Measurements from ENCODE around the gene BMPR1A. TPM values are rescaled to one million over a fixed set of nuclear protein-coding genes. Genes with fewer than 3 reads are reported as not detected.

Gene BMPR1A
- total RNA-seq, 2 experiments from 2014 or later: 8.9 to 11.7 TPM

DNA sequence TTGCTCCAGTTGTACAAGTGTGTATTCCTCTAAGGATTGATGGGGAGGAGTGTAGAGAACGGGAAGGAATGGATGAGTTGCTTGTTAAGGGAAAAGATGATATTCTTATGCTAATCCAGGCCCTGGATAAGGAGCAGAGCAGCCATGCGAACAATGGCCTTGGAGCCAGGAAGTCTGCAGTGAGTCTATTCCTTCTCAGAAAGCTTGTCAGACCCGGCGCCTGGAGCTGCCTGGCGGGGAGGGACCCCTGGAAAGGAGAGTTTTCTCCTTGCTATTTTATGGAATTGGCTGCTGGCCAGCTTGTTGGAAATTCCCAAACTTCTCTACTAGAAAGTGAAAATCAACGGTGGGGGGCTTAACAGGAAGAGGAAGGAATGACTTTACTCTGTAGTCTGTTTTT, 111.9 kb downstream of the BMPR1A start:
- CTCF ChIA-PET: no interaction called here
- no peak overlapping the region for H3K27ac Mint-ChIP-seq
- H3K4me3 Mint-ChIP-seq: no peak overlapping the region
- no peaks in the 10 kb centered on the region for H3K9me3 Mint-ChIP-seq
- no peaks in the 10 kb centered on the region for H3K36me3 Mint-ChIP-seq (ENCODE audit: low read depth)
- H3K4me1 Mint-ChIP-seq: no peaks in the 10 kb centered on the region
- no peaks in the 10 kb centered on the region for H3K27me3 Mint-ChIP-seq
- POLR2A ChIA-PET: no interaction called here
- no peak for DNase-seq

DNA sequence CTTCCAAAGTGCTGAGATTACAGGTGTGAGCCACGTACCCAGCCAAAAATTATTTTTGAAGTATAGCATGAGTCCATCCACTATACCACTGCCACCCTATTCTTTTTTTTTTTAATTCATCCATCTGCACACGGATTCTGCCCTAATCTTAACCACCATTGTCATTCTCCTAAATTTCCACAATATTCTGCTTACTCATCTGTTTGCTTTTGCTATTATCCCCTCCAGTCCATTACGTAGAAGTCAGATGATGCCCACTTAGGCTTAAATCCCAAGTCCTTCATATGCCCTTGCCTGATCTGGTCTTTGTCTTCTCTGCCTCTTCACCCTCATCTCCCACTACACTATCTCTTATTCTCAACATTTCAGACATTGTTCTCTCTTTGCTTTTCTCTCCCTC, 114.3 kb downstream of the BMPR1A start:
- Mint-ChIP-seq H3K9me3 (no peaks in the 10 kb centered on the region), H3K4me1 (no peaks in the 10 kb centered on the region), H3K27ac (no peak overlapping the region), H3K27me3 (no peaks in the 10 kb centered on the region), H3K4me3 (no peak overlapping the region), H3K36me3 (ENCODE audit: low read depth) (no peaks in the 10 kb centered on the region)
- CTCF ChIA-PET: interaction anchor here (0.6 kb wide), 1 partner anchor 116 kb away, joined by 3 read pairs; no protein-coding TSS in a partner anchor
- POLR2A ChIA-PET: no interaction called here
- no peak for DNase-seq

DNA sequence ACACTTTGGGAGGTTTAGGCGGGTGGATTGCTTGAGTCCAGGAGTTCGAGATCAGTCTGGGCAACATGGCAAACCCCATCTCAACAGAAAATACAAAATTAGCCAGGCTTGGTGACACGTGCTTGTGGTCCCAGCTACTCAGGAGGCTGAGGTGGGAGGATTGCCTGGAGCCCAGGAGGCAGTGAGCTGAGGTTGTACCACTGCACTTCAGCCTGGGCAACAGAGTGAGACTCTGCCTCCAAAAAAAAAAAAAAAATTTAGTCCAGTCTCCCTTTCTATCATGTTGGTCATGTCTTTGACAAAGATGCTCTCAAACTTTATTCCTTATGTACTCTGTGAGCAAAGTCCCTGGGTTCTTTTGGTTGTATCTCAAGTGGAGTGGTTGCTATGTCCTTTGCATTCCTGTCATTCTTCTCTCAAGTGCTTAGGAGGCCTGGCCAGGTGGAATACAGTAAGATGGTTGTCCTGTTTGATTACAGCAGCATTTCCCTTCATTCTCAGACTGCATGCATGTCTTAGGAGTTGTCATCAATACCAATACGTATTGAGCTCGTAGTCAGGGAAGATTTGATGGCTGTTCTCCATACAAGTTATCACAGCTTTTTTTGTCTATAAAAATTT, 115.3 kb downstream of the BMPR1A start:
- Mint-ChIP-seq H3K9me3 (no peaks in the 10 kb centered on the region), H3K27me3 (no peaks in the 10 kb centered on the region), H3K4me1 (no peaks in the 10 kb centered on the region), H3K36me3 (ENCODE audit: low read depth) (no peaks in the 10 kb centered on the region), H3K4me3 (no peak overlapping the region), H3K27ac (no peak overlapping the region)
- DNase-seq: no peak
- CTCF ChIA-PET: no interaction called here
- POLR2A ChIA-PET: no interaction called here

DNA sequence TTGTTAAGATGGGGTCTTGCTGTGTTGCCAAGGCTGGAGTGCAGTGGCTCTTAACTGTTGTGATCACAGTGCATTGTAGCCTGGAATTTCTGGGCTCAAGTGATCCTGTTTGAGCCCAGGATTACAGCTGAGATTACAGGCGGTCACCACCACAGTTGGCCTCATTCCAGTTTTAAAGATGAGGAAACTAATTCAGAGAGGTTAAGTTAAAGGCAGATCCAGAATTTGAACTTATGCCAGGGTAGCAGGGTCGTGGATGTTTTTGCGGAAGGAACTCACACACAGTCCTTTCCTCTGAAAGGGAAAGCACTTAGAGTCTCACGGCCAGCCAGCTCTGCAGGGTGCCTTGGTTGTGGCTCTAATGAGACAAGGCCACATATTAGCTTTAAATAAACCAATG, 116.3 kb downstream of the BMPR1A start:
- POLR2A ChIA-PET: no interaction called here
- H3K27ac Mint-ChIP-seq: no peak overlapping the region
- no peaks in the 10 kb centered on the region for H3K9me3 Mint-ChIP-seq
- no peaks in the 10 kb centered on the region for H3K36me3 Mint-ChIP-seq (ENCODE audit: low read depth)
- no peak for DNase-seq
- CTCF ChIA-PET: no interaction called here
- peaks cover 1% of the 10 kb centered on the region for H3K4me1 Mint-ChIP-seq
- no peaks in the 10 kb centered on the region for H3K27me3 Mint-ChIP-seq
- H3K4me3 Mint-ChIP-seq: no peak overlapping the region

DNA sequence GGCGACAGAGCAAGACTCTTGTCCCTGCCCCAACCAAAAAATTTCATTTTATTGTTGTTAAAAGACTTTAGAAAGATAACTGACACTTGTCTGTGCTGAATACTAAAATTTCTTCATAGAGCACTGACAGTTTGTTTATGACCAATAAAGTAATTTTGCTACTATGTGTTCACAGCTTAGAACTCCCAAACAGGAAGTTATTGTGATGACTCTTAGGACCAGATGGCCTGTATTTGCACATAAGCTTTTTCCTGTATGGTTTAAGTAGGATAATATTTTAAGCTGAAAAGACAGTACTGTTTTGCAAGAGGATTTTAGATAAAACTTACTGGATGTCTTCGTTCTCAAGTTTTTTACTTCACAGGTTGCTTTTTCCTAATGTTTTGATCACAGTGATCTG, 120.3 kb downstream of the BMPR1A start:
- Mint-ChIP-seq H3K4me3 (no peak overlapping the region), H3K27me3 (no peaks in the 10 kb centered on the region), H3K27ac (no peak overlapping the region), H3K9me3 (no peaks in the 10 kb centered on the region), H3K4me1 (peaks cover 1% of the 10 kb centered on the region), H3K36me3 (ENCODE audit: low read depth) (no peaks in the 10 kb centered on the region)
- DNase-seq: no peak
- POLR2A ChIA-PET: no interaction called here
- CTCF ChIA-PET: interaction anchor here (0.6 to 1.2 kb wide), 2 partner anchors 12 to 32 kb away, joined by 3 read pairs; no protein-coding TSS in a partner anchor

- Mint-ChIP-seq H3K27me3 (no peaks in the 10 kb centered on the region), H3K36me3 (ENCODE audit: low read depth) (no peaks in the 10 kb centered on the region), H3K9me3 (no peaks in the 10 kb centered on the region), H3K27ac (no peak overlapping the region), H3K4me1 (peaks cover 1% of the 10 kb centered on the region), H3K4me3 (no peak overlapping the region)
- DNase-seq: no peak
- ChIA-PET CTCF (interaction anchor here (0.6 to 1.6 kb wide), 4 partner anchors 58 to 213 kb away, joined by 3 to 4 read pairs (median 3); no protein-coding TSS in a partner anchor), POLR2A (no interaction called here)
Observed at GRCh38 chr10:86878983-86879713, 122.7 kb downstream of the BMPR1A start.

- H3K27ac Mint-ChIP-seq: no peak overlapping the region
- H3K27me3 Mint-ChIP-seq: no peaks in the 10 kb centered on the region
- CTCF ChIA-PET: interaction anchor here (0.6 kb wide), 1 partner anchor 284 kb away, joined by 3 read pairs; no protein-coding TSS in a partner anchor
- H3K4me1 Mint-ChIP-seq: peaks cover 1% of the 10 kb centered on the region
- no peaks in the 10 kb centered on the region for H3K9me3 Mint-ChIP-seq
- no peak for DNase-seq
- POLR2A ChIA-PET: no interaction called here
- no peaks in the 10 kb centered on the region for H3K36me3 Mint-ChIP-seq (ENCODE audit: low read depth)
- H3K4me3 Mint-ChIP-seq: no peak overlapping the region
Observed at GRCh38 chr10:86880971-86881370, 124.6 kb downstream of the BMPR1A start.

DNA sequence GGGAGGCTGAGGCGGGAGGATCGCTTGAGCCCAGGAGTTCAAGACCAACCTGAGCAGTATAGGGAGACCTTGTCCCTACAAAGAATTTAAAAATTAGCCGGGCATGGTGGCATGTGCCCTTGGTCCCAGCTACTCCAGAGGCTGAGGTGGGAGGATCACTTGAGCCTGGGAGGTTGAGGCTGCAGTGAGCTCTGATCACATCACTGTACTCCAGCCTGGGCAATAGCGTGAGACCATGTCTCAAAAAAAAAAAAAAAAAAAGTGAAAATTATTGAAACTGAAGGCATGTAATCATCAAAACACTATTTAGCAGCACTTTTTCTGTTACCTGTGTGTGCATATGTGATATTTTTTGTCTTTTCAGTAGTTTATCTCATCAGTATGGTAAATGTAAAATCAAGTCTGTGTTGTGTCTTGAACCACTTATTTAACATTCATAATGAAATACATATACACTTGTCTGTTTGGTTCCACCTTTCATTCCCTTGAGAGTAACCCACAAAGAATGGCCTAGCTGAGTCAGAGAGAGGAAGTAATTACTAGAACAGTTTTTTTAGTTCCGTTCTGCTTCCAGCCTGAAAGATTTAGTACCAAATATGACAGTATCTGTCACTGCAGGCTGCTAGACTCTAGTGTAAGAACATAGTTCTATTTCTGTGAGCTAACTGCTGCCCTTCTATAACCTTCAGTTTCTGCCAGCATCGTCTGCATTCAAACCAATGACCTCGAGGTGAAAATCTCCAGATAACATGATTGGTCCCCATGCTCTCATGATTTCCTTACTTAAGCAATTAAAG, 132.4 kb downstream of the BMPR1A start:
- DNase-seq: no peak
- Mint-ChIP-seq H3K27me3 (no peaks in the 10 kb centered on the region), H3K27ac (peak overlapping the region; percentile 22), H3K4me3 (no peak overlapping the region), H3K4me1 (peaks cover 11% of the 10 kb centered on the region), H3K9me3 (no peaks in the 10 kb centered on the region), H3K36me3 (ENCODE audit: low read depth) (peaks cover 2% of the 10 kb centered on the region)
- POLR2A ChIA-PET: no interaction called here
- CTCF ChIA-PET: interaction anchor here (1.0 to 1.4 kb wide), 2 partner anchors 12 kb away, joined by 3 to 4 read pairs; no protein-coding TSS in a partner anchor

DNA sequence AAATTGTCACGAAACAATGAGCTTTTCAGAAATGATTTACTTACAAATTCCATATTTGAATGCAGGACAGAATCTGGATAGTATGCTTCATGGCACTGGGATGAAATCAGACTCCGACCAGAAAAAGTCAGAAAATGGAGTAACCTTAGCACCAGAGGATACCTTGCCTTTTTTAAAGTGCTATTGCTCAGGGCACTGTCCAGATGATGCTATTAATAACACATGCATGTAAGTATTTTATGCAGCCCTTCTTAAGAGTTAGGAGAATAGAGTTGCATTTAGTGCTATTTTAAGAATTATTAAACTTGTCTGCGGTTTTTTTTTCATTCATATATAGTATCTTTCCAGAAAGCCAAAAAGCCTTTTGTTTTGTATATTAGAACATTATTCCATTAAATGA, 133.6 kb downstream of the BMPR1A start:
- peaks cover 11% of the 10 kb centered on the region for H3K4me1 Mint-ChIP-seq
- DNase-seq: no peak
- CTCF ChIA-PET: interaction anchor here (0.6 kb wide), 1 partner anchor 452 kb away, joined by 3 read pairs; no protein-coding TSS in a partner anchor
- no peaks in the 10 kb centered on the region for H3K27me3 Mint-ChIP-seq
- no peak overlapping the region for H3K4me3 Mint-ChIP-seq
- POLR2A ChIA-PET: no interaction called here
- no peaks in the 10 kb centered on the region for H3K9me3 Mint-ChIP-seq
- no peak overlapping the region for H3K27ac Mint-ChIP-seq
- H3K36me3 Mint-ChIP-seq (ENCODE audit: low read depth): peaks cover 2% of the 10 kb centered on the region

GRCh38 chr10:86898511-86898910, 142.1 kb downstream of the BMPR1A start:
- H3K9me3 Mint-ChIP-seq: no peaks in the 10 kb centered on the region
- POLR2A ChIA-PET: no interaction called here
- CTCF ChIA-PET: no interaction called here
- no peaks in the 10 kb centered on the region for H3K36me3 Mint-ChIP-seq (ENCODE audit: low read depth)
- no peaks in the 10 kb centered on the region for H3K4me1 Mint-ChIP-seq
- no peak overlapping the region for H3K27ac Mint-ChIP-seq
- no peaks in the 10 kb centered on the region for H3K27me3 Mint-ChIP-seq
- no peak overlapping the region for H3K4me3 Mint-ChIP-seq
- no peak for DNase-seq

DNA sequence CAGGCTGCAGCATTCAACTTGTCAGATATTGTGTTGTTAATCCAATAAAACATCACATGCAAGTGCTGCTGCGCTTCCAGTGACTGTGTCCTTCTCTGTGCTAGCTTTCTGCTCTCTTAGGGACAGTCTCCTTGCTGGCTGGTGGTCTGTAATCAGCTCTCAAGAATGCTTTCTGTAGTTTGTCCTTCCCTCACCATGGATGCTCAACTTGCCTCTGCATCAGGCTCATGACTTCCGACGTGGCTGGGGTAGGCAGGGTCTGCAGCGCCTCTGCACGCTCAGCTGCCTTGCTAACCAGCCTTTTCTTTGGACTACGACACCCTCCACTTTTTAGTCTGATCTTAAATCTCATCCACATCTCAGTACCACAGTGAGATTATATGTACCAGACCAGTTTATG, 142.7 kb downstream of the BMPR1A start:
- no peak for DNase-seq
- no peak overlapping the region for H3K27ac Mint-ChIP-seq
- H3K27me3 Mint-ChIP-seq: no peaks in the 10 kb centered on the region
- ChIA-PET CTCF (interaction anchor here (1.0 to 1.9 kb wide), 2 partner anchors 10 to 202 kb away, joined by 3 to 4 read pairs; no protein-coding TSS in a partner anchor), POLR2A (no interaction called here)
- H3K4me3 Mint-ChIP-seq: no peak overlapping the region
- H3K9me3 Mint-ChIP-seq: no peaks in the 10 kb centered on the region
- H3K4me1 Mint-ChIP-seq: no peaks in the 10 kb centered on the region
- peaks cover under 1% of the 10 kb centered on the region for H3K36me3 Mint-ChIP-seq (ENCODE audit: low read depth)

DNA sequence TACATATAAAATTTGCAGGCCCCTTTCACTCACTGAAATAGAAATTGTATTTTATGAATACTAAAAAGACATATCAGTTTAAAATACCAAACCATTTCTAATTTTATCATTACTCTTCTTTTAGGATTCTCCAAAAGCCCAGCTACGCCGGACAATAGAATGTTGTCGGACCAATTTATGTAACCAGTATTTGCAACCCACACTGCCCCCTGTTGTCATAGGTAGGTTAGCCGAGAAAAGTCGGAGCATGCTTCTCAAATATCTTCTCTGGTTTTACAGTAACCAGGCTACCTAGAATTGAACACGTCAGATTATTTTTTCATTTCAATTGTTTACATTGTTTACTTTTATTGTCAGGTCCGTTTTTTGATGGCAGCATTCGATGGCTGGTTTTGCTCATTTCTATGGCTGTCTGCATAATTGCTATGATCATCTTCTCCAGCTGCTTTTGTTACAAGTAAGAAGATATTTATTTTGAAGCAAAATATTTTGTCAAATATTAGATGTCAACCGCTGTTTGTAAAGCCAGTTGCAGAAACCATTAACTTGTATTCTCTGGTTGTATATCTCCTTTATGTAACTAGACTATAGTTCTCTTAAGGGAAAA, 143.4 kb downstream of the BMPR1A start:
- CTCF ChIA-PET: interaction anchor here (0.9 to 1.9 kb wide), 4 partner anchors 9 to 206 kb away, joined by 3 to 4 read pairs (median 3); no protein-coding TSS in a partner anchor
- H3K9me3 Mint-ChIP-seq: no peaks in the 10 kb centered on the region
- no peak overlapping the region for H3K4me3 Mint-ChIP-seq
- no peaks in the 10 kb centered on the region for H3K27me3 Mint-ChIP-seq
- H3K27ac Mint-ChIP-seq: no peak overlapping the region
- no peaks in the 10 kb centered on the region for H3K4me1 Mint-ChIP-seq
- peaks cover 2% of the 10 kb centered on the region for H3K36me3 Mint-ChIP-seq (ENCODE audit: low read depth)
- POLR2A ChIA-PET: no interaction called here
- peak; percentile 57 for DNase-seq
